ENCODE results near the gene PRODH2.
"Not testable (repeated sequence)": the region's sequence is repeated elsewhere in the genome, so short reads cannot be mapped to it uniquely, and the experiment has no call there.

Gene PRODH2

GRCh38 chr19:35843676-35844481 lies 31.2 kb upstream of the PRODH2 start:
- no peak for DNase-seq

GRCh38 chr19:35842666-35843272 lies 30.1 kb upstream of the PRODH2 start:
- DNase-seq: no peak

- no peak for DNase-seq
Measured at GRCh38 chr19:35841961-35842595, 29.4 kb upstream of the PRODH2 start.

GRCh38 chr19:35836096-35836495 lies 23.5 kb upstream of the PRODH2 start:
- DNase-seq: not testable (repeated sequence)

- DNase-seq: no peak
Measured at GRCh38 chr19:35833972-35834371, 21.3 kb upstream of the PRODH2 start.

GRCh38 chr19:35832054-35832453 lies 19.4 kb upstream of the PRODH2 start:
- no peak for DNase-seq

GRCh38 chr19:35830986-35831385 lies 18.3 kb upstream of the PRODH2 start:
- no peak for DNase-seq

- DNase-seq: peak; percentile 56
Measured at GRCh38 chr19:35828692-35829301, 16.2 kb upstream of the PRODH2 start.

GRCh38 chr19:35824150-35824549 lies 11.5 kb upstream of the PRODH2 start:
- no peak for DNase-seq

- no peak for DNase-seq
Measured at GRCh38 chr19:35822579-35822978, 9.9 kb upstream of the PRODH2 start.

GRCh38 chr19:35818445-35818844 lies 5.8 kb upstream of the PRODH2 start:
- no peak for DNase-seq

GRCh38 chr19:35816846-35817245 lies 4.2 kb upstream of the PRODH2 start:
- DNase-seq: no peak

- no peak for DNase-seq
Measured at GRCh38 chr19:35816262-35816661, 3.6 kb upstream of the PRODH2 start.

- DNase-seq: no peak
Measured at GRCh38 chr19:35813043-35813890, 622 bp upstream of the PRODH2 start.

GRCh38 chr19:35811317-35812219 lies 1.1 kb downstream of the PRODH2 start:
- DNase-seq: no peak

GRCh38 chr19:35807633-35808032 lies 5.0 kb downstream of the PRODH2 start:
- no peak for DNase-seq

- DNase-seq: no peak
Measured at GRCh38 chr19:35806597-35806996, 6.0 kb downstream of the PRODH2 start.

GRCh38 chr19:35805526-35806102 lies 7.0 kb downstream of the PRODH2 start:
- DNase-seq: no peak

- no peak for DNase-seq
Measured at GRCh38 chr19:35801828-35802227, 10.8 kb downstream of the PRODH2 start.

- peak; percentile 16 for DNase-seq
Measured at GRCh38 chr19:35797663-35798062, 15.0 kb downstream of the PRODH2 start.

Data from activated CD4-positive, alpha-beta T cell treated with anti-CD3 and anti-CD28 coated beads, Interleukin-2, Interleukin-6, amounts not matched to agents 100 ng/mL and 50 ng/mL, durations not matched to agents 16 hours and 8 hours (primary cell).